B cell (primary cell): ENCODE data around the gene ADGRV1. TPM values are rescaled to one million over a fixed set of nuclear protein-coding genes. Genes with fewer than 3 reads are reported as not detected.

Source experiments
- ATAC-seq: fragments of 200-7000 bp; cut with Tn5 transposase; one replicate; pipeline ENCODE4 v1.10.0; 2021; ENCODE audit warnings: low read depth, mild to moderate bottlenecking, moderate number of reproducible peaks, moderate library complexity
- CTCF ChIA-PET: fragments of 350-600 bp; sonication (Branson Sonifier 250); formaldehyde crosslinking; loops from one replicate; lab custom pipeline; 2021; ENCODE audit warnings: antibody characterized with exemption, inconsistent platforms; lab: Charles Lee
- POLR2A ChIA-PET: fragments of 350-600 bp; sonication (Branson Sonifier 250); formaldehyde crosslinking; loops from one replicate; lab custom pipeline; 2021; ENCODE audit warnings: antibody characterized with exemption; lab: Charles Lee
- DNase-seq: peaks from one replicate; pipeline ENCODE4 v3.0.0; 2013
- H2AFZ ChIP-seq: 2 replicates; pipeline ENCODE4 v1.6.1; 2012; ENCODE audit warnings: mild to moderate bottlenecking, low read depth, low read length; ENCODE audit not compliant: insufficient read depth, poor library complexity, severe bottlenecking
- H3K27ac ChIP-seq, 2 donors: 1 replicate in 1 of 2; 2 replicates in 1 of 2; pipeline ENCODE4 v1.5.1; 2012 to 2013; ENCODE audit warnings: low read length in 2 of 2, mild to moderate bottlenecking in 2 of 2, moderate library complexity in 1 of 2
- H3K27me3 ChIP-seq, 4 experiments: fragments of 200-600 bp in 1 of 4; sonication (generic) in 1 of 4; replicated peaks in 1 of 4; 1 replicate in 2 of 4; 2 replicates in 2 of 4; pipeline versions ENCODE4 v1.6.1 to v1.7.0; 2013 to 2016; ENCODE audit warnings: low read length in 3 of 4, mild to moderate bottlenecking in 2 of 4, mixed read lengths in 1 of 4, moderate library complexity in 1 of 4; ENCODE audit not compliant: insufficient read depth in 4 of 4, control insufficient read depth in 3 of 4; ENCODE audit errors: control extremely low read depth in 1 of 4
- H3K36me3 ChIP-seq, 2 experiments: replicated peaks in 1 of 2; 1 replicate in 1 of 2; 2 replicates in 1 of 2; pipeline versions ENCODE4 v1.6.1 to v1.7.1; 2013; ENCODE audit warnings: low read length in 1 of 2; ENCODE audit not compliant: insufficient read depth in 2 of 2, control insufficient read depth in 1 of 2; ENCODE audit errors: control extremely low read depth in 1 of 2, extremely low read depth in 1 of 2
- H3K4me1 ChIP-seq, 2 donors: fragments of 200-600 bp in 1 of 2; sonication (generic) in 1 of 2; 1 replicate in 1 of 2; 2 replicates in 1 of 2; pipeline versions ENCODE4 v1.5.1 to v1.6.1; 2013 to 2017; ENCODE audit warnings: low read length in 2 of 2; ENCODE audit not compliant: control insufficient read depth in 2 of 2, insufficient read depth in 2 of 2
- H3K4me2 ChIP-seq: replicated peaks from 2 replicates; pipeline ENCODE3; 2012; ENCODE audit warnings: mild to moderate bottlenecking, low read depth, low read length; ENCODE audit not compliant: poor library complexity, severe bottlenecking
- H3K4me3 ChIP-seq, 5 experiments: fragments of 200-600 bp in 1 of 5; sonication (generic) in 1 of 5; 1 replicate in 3 of 5; 2 replicates in 2 of 5; pipeline versions ENCODE4 v1.5.1 to v1.7.0; 2011 to 2016; ENCODE audit warnings: low read length in 4 of 5, mild to moderate bottlenecking in 4 of 5, low read depth in 2 of 5, control low read depth in 1 of 5, moderate library complexity in 1 of 5; ENCODE audit not compliant: insufficient read depth in 1 of 5; ENCODE audit errors: control extremely low read depth in 1 of 5, extremely low read depth in 1 of 5
- H3K79me2 ChIP-seq: fragments of 200-600 bp; sonication (generic); one replicate; pipeline ENCODE4 v1.6.0; 2016; ENCODE audit warnings: low read length; ENCODE audit not compliant: control insufficient read depth, insufficient read depth
- H3K9ac ChIP-seq: fragments of 200-600 bp; sonication (generic); 2 replicates; pipeline ENCODE4 v1.6.1; 2017; ENCODE audit warnings: mild to moderate bottlenecking, low read length, moderate library complexity
- H3K9me3 ChIP-seq, 3 donors: one replicate each; pipeline versions ENCODE4 v1.6.1 to v1.7.1; 2013; ENCODE audit warnings: low read length in 2 of 3; ENCODE audit not compliant: control insufficient read depth in 2 of 3, insufficient read depth in 1 of 3; ENCODE audit errors: control extremely low read depth in 1 of 3
- H4K20me1 ChIP-seq: 2 replicates; pipeline ENCODE4 v1.6.0; 2012; ENCODE audit warnings: mild to moderate bottlenecking, low read length; ENCODE audit not compliant: insufficient read depth, control insufficient read depth, poor library complexity, severe bottlenecking
- H3K27ac Mint-ChIP-seq: one replicate; pipeline ENCODE4 v1.8.0; 2021; ENCODE audit warnings: mixed read lengths
- H3K27me3 Mint-ChIP-seq: one replicate; pipeline ENCODE4 v1.8.0; 2021; ENCODE audit warnings: mixed read lengths
- H3K4me1 Mint-ChIP-seq: one replicate; pipeline ENCODE4 v1.8.0; 2021; ENCODE audit warnings: mixed read lengths
- H3K4me3 Mint-ChIP-seq: one replicate; pipeline ENCODE4 v1.8.0; 2021; ENCODE audit warnings: mixed read lengths
- H3K9me3 Mint-ChIP-seq: one replicate; pipeline ENCODE4 v1.8.0; 2022; ENCODE audit warnings: mixed read lengths; ENCODE audit not compliant: insufficient read depth
- CTCF ChIP-seq: fragments of 200-600 bp; IDR thresholded peaks from one replicate; pipeline ENCODE4 v1.8.0; 2022; ENCODE audit warnings: antibody characterized with exemption, mild to moderate bottlenecking
- EZH2 ChIP-seq: IDR thresholded peaks from 2 replicates; pipeline ENCODE4 v1.6.1; 2012; ENCODE audit warnings: borderline replicate concordance, low read depth, mild to moderate bottlenecking, moderate library complexity, low read length; ENCODE audit not compliant: insufficient read depth, poor library complexity, severe bottlenecking
- WGBS: methylation state at CpG from one replicate; pipeline ENCODE4 v1.1.5; 2013; ENCODE audit warnings: missing lambda C conversion rate; ENCODE audit not compliant: insufficient coverage; 5-methylcytosine and 5-hydroxymethylcytosine counted together
- intact Hi-C: fragments of 100-400 bp; cut with micrococcal nuclease; formaldehyde crosslinking; loops from one replicate; pipeline ENCODE4 v1.10.0; 2022
- polyA plus RNA-seq: library from polyadenylated mRNA; depleted of rRNA; stranded (reverse); fragments of >200 nt; gene quantifications from 2 replicates; pipeline ENCODE4 v1.2.3, GENCODE V29; 2012
- total RNA-seq, 2 donors: library from RNA; stranded (reverse); fragments of 120-200 nt in 1 of 2; gene quantifications; 1 replicate in 1 of 2; 2 replicates in 1 of 2; pipeline versions ENCODE4 v1.2.3 to v1.2.4, GENCODE V29; 2013 to 2022

ADGRV1 gene
- total and polyA plus RNA-seq, 2 donors (not counting 1 experiment from before 2014, with no cell fraction given) = 0.07 TPM; not detected in 1

DNA sequence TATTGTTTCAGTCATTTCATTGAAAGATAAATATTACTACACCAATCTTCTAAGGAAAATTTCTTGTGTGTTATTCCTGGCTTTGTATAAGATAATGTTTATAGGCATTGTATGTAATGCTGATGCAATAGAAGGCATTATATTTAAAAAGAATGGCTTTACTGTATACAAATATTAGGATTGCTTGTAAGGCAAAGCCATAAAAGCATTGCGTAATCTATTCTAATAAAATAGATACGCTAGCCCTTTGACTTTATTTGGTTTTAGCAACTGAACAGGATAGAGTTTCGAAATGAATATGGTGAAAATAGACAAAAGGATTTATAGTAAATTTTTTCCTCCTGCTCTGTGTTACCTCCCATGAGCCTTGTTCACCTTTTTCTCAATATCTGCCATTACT is 23.7 kb upstream of the ADGRV1 start:
- Histone ChIP-seq H3K4me1 (peaks cover 4 to 6% of the 10 kb centered on the region in 2 donors), H4K20me1 (no peaks in the 10 kb centered on the region), H3K27me3 (peaks cover 0 to 32% (median 22%) of the 10 kb centered on the region in 4 experiments), H2AFZ (no peak overlapping the region), H3K4me2 (no peak overlapping the region), H3K9me3 (no peaks in the 10 kb centered on the region), H3K36me3 (no peaks in the 10 kb centered on the region), H3K4me3 (no peak overlapping the region), H3K27ac (no peak overlapping the region), H3K9ac (no peak overlapping the region), H3K79me2 (no peaks in the 10 kb centered on the region)
- WGBS = no CpG with 5 or more reads among the region's 3 CpGs
- no peak overlapping the region for H3K4me3 Mint-ChIP-seq
- intact Hi-C loops = no loop called here
- TF ChIP-seq EZH2 = no peak
- TF ChIP-seq CTCF = no peak
- ChIA-PET POLR2A (no interaction called here), CTCF (no interaction called here)
- ATAC-seq (no peak), DNase-seq (no peak)
- no peak overlapping the region for H3K27ac Mint-ChIP-seq
- no peaks in the 10 kb centered on the region for H3K9me3 Mint-ChIP-seq
- H3K27me3 Mint-ChIP-seq = peaks cover 42% of the 10 kb centered on the region
- peaks cover 4% of the 10 kb centered on the region for H3K4me1 Mint-ChIP-seq

GRCh38 chr5:90542827-90543519 is 15.6 kb upstream of the ADGRV1 start:
- H3K4me1 ChIP-seq = no peaks in the 10 kb centered on the region
- H4K20me1 ChIP-seq = no peaks in the 10 kb centered on the region
- H3K79me2 ChIP-seq = no peaks in the 10 kb centered on the region
- H3K9me3 ChIP-seq = no peaks in the 10 kb centered on the region
- Mint-ChIP-seq H3K9me3 (no peaks in the 10 kb centered on the region), H3K27ac (no peak overlapping the region), H3K27me3 (peaks cover 44% of the 10 kb centered on the region), H3K4me3 (no peak overlapping the region), H3K4me1 (no peaks in the 10 kb centered on the region)
- H3K36me3 ChIP-seq = no peaks in the 10 kb centered on the region
- DNase-seq = no peak
- ChIA-PET CTCF (no interaction called here), POLR2A (no interaction called here)
- no CpG with 5 or more reads among the region's 4 CpGs for WGBS
- H3K4me3 ChIP-seq = no peak overlapping the region
- H3K27ac ChIP-seq = no peak overlapping the region
- intact Hi-C loops = no loop called here
- no peak for TF ChIP-seq EZH2
- no peak for TF ChIP-seq CTCF
- peaks cover 0 to 25% (median 15%) of the 10 kb centered on the region in 4 experiments for H3K27me3 ChIP-seq
- no peak overlapping the region for H3K4me2 ChIP-seq
- no peak for ATAC-seq
- H3K9ac ChIP-seq = no peak overlapping the region
- H2AFZ ChIP-seq = no peak overlapping the region
